ENCODE measurements around the gene RBMS3. TPM values are rescaled to one million over a fixed set of nuclear protein-coding genes. Genes with fewer than 3 reads are reported as not detected.
A peak's percentile ranks its signal among the peaks of the same experiment; 100 is the strongest.

The RBMS3 gene
- total RNA-seq, 2 experiments from 2014 or later: 1.0 TPM; not detected in 1

GRCh38 chr3:29447946-29448627 is 167.2 kb downstream of the RBMS3 start:
- ChIA-PET CTCF (ENCODE audit: unreplicated experiment) (no interaction called here), POLR2A (interaction anchor here (1.0 kb wide), 1 partner anchor 12 kb away, joined by 3 read pairs; no protein-coding TSS in a partner anchor)
- no peaks in the 10 kb centered on the region for H4K20me1 ChIP-seq (ENCODE audit: insufficient read depth, low read length)
- peak overlapping the region; percentile 43; the same call in 1 of the 2 replicates for H2AFZ ChIP-seq (ENCODE audit: low read length)
- no peak overlapping the region for H3K4me3 ChIP-seq (ENCODE audit: low read depth, low read length, poor library complexity, severe bottlenecking)
- no peak overlapping the region for H3K4me2 ChIP-seq (ENCODE audit: low read length)
- no peaks in the 10 kb centered on the region for H3K9me3 ChIP-seq (ENCODE audit: low read length)
- no peak for TF ChIP-seq EZH2phosphoT487 (IDR thresholded peaks at IDR 0.05; ENCODE audit: borderline replicate concordance, low read depth, low read length)
- no peak for TF ChIP-seq CTCF (conservative IDR thresholded peaks at IDR 0.05; ENCODE audit: low read length)
- H3K27ac ChIP-seq (ENCODE audit: low read depth, low read length, poor library complexity, severe bottlenecking): no peak overlapping the region
- no peaks in the 10 kb centered on the region for H3K79me2 ChIP-seq (ENCODE audit: insufficient read depth, low read depth, low read length)
- H3K36me3 ChIP-seq (ENCODE audit: insufficient read depth, low read length): no peaks in the 10 kb centered on the region
- H3K4me1 ChIP-seq (ENCODE audit: insufficient read depth, low read length, poor library complexity, severe bottlenecking): no peaks in the 10 kb centered on the region
- no peaks in the 10 kb centered on the region for H3K9me2 ChIP-seq (ENCODE audit: insufficient read depth, low read length)
- no TSS peak for BruUV-seq (replicated peaks)
- intact Hi-C loops (cut with micrococcal nuclease; ENCODE audit: unreplicated experiment): no loop called here
- no peak for DNase-seq (ENCODE audit: low spot score)

DNA sequence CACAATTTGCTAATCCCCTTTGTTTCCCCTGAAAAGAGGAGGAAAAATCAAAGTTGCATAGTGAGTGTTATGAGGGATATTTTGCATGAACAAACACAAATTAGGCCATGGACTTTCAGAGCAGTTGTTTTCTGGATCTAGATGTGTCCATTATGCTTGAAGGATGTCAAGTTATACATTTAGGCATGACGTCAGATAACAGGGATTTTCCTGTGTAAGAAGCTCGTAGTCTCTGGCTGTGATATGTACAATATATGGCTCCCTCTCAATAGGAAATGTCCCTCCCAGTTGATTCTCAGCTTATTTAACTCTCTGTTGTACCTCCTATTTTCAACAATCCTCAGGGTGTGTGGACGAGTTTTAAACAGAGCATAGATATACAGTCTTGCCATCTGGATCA is 171.0 kb downstream of the RBMS3 start:
- intact Hi-C loops (cut with micrococcal nuclease; ENCODE audit: unreplicated experiment): no loop called here
- H3K79me2 ChIP-seq (ENCODE audit: insufficient read depth, low read depth, low read length): no peaks in the 10 kb centered on the region
- DNase-seq (ENCODE audit: low spot score): no peak
- no peak for TF ChIP-seq EZH2phosphoT487 (IDR thresholded peaks at IDR 0.05; ENCODE audit: borderline replicate concordance, low read depth, low read length)
- no peak for TF ChIP-seq CTCF (conservative IDR thresholded peaks at IDR 0.05; ENCODE audit: low read length)
- no TSS peak for BruUV-seq (replicated peaks)
- H3K4me3 ChIP-seq (ENCODE audit: low read depth, low read length, poor library complexity, severe bottlenecking): no peak overlapping the region
- no peaks in the 10 kb centered on the region for H3K9me2 ChIP-seq (ENCODE audit: insufficient read depth, low read length)
- H3K4me2 ChIP-seq (ENCODE audit: low read length): no peak overlapping the region
- ChIA-PET POLR2A (interaction anchor here (0.6 to 0.7 kb wide), 2 partner anchors 37 to 573 kb away, joined by 3 read pairs; no protein-coding TSS in a partner anchor), CTCF (ENCODE audit: unreplicated experiment) (no interaction called here)
- H2AFZ ChIP-seq (ENCODE audit: low read length): peak overlapping the region; percentile 59; the same call in 1 of the 2 replicates
- no peaks in the 10 kb centered on the region for H4K20me1 ChIP-seq (ENCODE audit: insufficient read depth, low read length)
- no peaks in the 10 kb centered on the region for H3K36me3 ChIP-seq (ENCODE audit: insufficient read depth, low read length)
- no peaks in the 10 kb centered on the region for H3K9me3 ChIP-seq (ENCODE audit: low read length)
- no peak overlapping the region for H3K27ac ChIP-seq (ENCODE audit: low read depth, low read length, poor library complexity, severe bottlenecking)
- H3K4me1 ChIP-seq (ENCODE audit: insufficient read depth, low read length, poor library complexity, severe bottlenecking): no peaks in the 10 kb centered on the region

DNA sequence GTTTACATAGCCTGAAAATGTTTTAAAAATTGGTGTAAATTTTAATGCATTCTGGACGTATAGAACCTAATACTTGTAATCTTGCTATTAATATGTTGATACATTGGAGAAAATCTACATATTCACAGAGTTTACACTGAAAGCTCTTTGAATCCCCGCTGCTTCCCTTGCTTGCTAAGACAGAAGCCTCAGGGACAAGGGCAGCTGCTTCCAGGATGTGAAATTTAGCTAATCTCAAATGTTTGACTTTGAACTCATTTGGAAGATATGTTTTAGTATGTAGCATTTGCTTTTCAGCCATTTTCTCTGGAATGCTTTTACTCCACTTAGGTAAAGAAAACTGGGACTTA is 172.0 kb downstream of the RBMS3 start:
- POLR2A ChIA-PET: interaction anchor here (0.7 to 1.3 kb wide), 2 partner anchors 26 to 39 kb away, joined by 3 read pairs; no protein-coding TSS in a partner anchor
- H3K4me1 ChIP-seq (ENCODE audit: insufficient read depth, low read length, poor library complexity, severe bottlenecking): no peaks in the 10 kb centered on the region
- H3K4me2 ChIP-seq (ENCODE audit: low read length): no peak overlapping the region
- no peaks in the 10 kb centered on the region for H4K20me1 ChIP-seq (ENCODE audit: insufficient read depth, low read length)
- intact Hi-C loops (cut with micrococcal nuclease; ENCODE audit: unreplicated experiment): no loop called here
- TF ChIP-seq CTCF (conservative IDR thresholded peaks at IDR 0.05; ENCODE audit: low read length): no peak
- TF ChIP-seq EZH2phosphoT487 (IDR thresholded peaks at IDR 0.05; ENCODE audit: borderline replicate concordance, low read depth, low read length): no peak
- no TSS peak for BruUV-seq (replicated peaks)
- H3K9me2 ChIP-seq (ENCODE audit: insufficient read depth, low read length): no peaks in the 10 kb centered on the region
- H3K79me2 ChIP-seq (ENCODE audit: insufficient read depth, low read depth, low read length): no peaks in the 10 kb centered on the region
- no peaks in the 10 kb centered on the region for H3K36me3 ChIP-seq (ENCODE audit: insufficient read depth, low read length)
- no peaks in the 10 kb centered on the region for H3K9me3 ChIP-seq (ENCODE audit: low read length)
- H2AFZ ChIP-seq (ENCODE audit: low read length): peak overlapping the region; percentile 27; the same call in 1 of the 2 replicates
- no peak overlapping the region for H3K4me3 ChIP-seq (ENCODE audit: low read depth, low read length, poor library complexity, severe bottlenecking)
- DNase-seq (ENCODE audit: low spot score): no peak
- no peak overlapping the region for H3K27ac ChIP-seq (ENCODE audit: low read depth, low read length, poor library complexity, severe bottlenecking)
- CTCF ChIA-PET (ENCODE audit: unreplicated experiment): no interaction called here

Measured in OCI-LY7 (cell line).